ENCODE results near the gene LINGO1.

- TF ChIP-seq CTCF (IDR thresholded peaks at IDR 0.05) (no peak), TCF7 (CRISPR knock-in tag; IDR thresholded peaks at IDR 0.05; ENCODE audit: low read depth) (no peak), ELF4 (CRISPR knock-in tag; IDR thresholded peaks at IDR 0.05; ENCODE audit: low read depth) (no peak), SP1 (CRISPR knock-in tag; conservative IDR thresholded peaks at IDR 0.05) (no peak), ESRRA (CRISPR knock-in tag; IDR thresholded peaks at IDR 0.05; ENCODE audit: borderline replicate concordance) (no peak), E2F5 (CRISPR knock-in tag; IDR thresholded peaks at IDR 0.05) (no peak), USF2 (CRISPR knock-in tag; IDR thresholded peaks at IDR 0.05) (no peak), TEAD4 (CRISPR knock-in tag; IDR thresholded peaks at IDR 0.05) (no peak), USF1 (CRISPR knock-in tag; IDR thresholded peaks at IDR 0.05) (no peak), ZNF121 (CRISPR knock-in tag; IDR thresholded peaks at IDR 0.05) (no peak)
These were observed 61.5 kb downstream of the LINGO1 start for GRCh38 chr15:77571181-77571580.

Data from WTC11 (cell line).